DND-41 (cell line): ENCODE measurements around the gene TSPAN2.

Experiments
- EZH2 ChIP-seq: IDR thresholded peaks from 3 replicates; pipeline ENCODE4 v1.6.1; 2012; ENCODE audit warnings: borderline replicate concordance, low read depth, mild to moderate bottlenecking, moderate library complexity, low read length, inconsistent platforms; ENCODE audit not compliant: severe bottlenecking
- TF ChIP-seq, protein P1 (sequence below): IDR thresholded peaks from 2 replicates; pipeline ENCODE4 v1.5.1; 2012; ENCODE audit warnings: borderline replicate concordance, low read length, moderate library complexity, mild to moderate bottlenecking; ENCODE audit not compliant: poor library complexity, severe bottlenecking; ENCODE audit errors: extremely low read depth

DNA sequence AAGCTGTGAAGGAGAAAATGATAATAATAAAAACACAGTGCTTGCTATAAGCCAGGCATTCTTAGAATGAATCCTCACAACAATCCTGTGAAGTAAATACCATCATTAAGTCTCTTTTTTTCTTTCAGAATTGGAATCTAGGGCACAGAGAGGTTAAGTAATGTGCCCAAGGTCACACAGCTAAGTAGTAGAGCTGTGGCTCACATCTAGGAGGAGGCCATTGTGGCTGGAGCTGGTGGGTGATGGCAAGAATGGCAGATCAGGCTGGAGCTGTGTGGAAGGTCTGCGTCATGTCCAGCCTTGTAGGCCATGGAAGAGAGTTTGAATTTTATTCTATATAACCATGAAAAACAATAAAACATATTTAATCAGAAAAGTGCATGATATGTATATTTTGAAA lies 38.2 kb upstream of the TSPAN2 start:
- TF ChIP-seq, protein P1, sequence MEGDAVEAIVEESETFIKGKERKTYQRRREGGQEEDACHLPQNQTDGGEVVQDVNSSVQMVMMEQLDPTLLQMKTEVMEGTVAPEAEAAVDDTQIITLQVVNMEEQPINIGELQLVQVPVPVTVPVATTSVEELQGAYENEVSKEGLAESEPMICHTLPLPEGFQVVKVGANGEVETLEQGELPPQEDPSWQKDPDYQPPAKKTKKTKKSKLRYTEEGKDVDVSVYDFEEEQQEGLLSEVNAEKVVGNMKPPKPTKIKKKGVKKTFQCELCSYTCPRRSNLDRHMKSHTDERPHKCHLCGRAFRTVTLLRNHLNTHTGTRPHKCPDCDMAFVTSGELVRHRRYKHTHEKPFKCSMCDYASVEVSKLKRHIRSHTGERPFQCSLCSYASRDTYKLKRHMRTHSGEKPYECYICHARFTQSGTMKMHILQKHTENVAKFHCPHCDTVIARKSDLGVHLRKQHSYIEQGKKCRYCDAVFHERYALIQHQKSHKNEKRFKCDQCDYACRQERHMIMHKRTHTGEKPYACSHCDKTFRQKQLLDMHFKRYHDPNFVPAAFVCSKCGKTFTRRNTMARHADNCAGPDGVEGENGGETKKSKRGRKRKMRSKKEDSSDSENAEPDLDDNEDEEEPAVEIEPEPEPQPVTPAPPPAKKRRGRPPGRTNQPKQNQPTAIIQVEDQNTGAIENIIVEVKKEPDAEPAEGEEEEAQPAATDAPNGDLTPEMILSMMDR: no peak
- TF ChIP-seq EZH2: no peak
